Mammary epithelial cell (primary cell): ENCODE measurements around the gene CCDC32.

Source experiments
- EZH2 ChIP-seq: IDR thresholded peaks from 2 replicates; pipeline ENCODE4 v1.6.1; 2012; ENCODE audit warnings: low read length, inconsistent platforms, borderline replicate concordance
- TF ChIP-seq, protein P1 (sequence below), 2 donors: IDR thresholded peaks in 1 of 2; conservative IDR thresholded peaks in 1 of 2; 2 replicates each; pipeline ENCODE4 v1.5.1; 2011 to 2012; ENCODE audit warnings: inconsistent platforms in 2 of 2, low read length in 2 of 2, mild to moderate bottlenecking in 2 of 2, control low read depth in 1 of 2, low read depth in 1 of 2; ENCODE audit not compliant: insufficient read depth in 1 of 2; ENCODE audit errors: extremely low read depth in 1 of 2

DNA sequence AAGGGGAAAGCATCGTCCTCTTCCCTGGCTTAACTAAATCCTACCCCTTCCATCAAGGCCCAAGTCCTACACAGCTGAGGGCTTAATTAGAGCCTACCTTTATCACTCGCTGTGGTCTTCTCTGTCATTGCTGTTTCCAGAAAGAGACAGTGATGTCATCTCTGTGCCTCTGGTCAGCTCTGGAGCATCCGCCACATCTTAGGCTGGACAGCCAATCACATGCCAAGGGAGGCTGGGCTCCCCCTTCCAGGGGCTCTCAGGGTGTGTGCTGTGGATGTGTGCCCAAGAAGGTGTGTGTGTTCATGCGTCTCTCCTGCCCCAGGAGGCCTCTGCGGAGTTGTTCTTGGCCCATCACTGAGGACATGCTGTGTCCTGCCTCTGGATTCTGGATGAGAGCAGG, 51.2 kb downstream of the CCDC32 start:
- TF ChIP-seq, protein P1, sequence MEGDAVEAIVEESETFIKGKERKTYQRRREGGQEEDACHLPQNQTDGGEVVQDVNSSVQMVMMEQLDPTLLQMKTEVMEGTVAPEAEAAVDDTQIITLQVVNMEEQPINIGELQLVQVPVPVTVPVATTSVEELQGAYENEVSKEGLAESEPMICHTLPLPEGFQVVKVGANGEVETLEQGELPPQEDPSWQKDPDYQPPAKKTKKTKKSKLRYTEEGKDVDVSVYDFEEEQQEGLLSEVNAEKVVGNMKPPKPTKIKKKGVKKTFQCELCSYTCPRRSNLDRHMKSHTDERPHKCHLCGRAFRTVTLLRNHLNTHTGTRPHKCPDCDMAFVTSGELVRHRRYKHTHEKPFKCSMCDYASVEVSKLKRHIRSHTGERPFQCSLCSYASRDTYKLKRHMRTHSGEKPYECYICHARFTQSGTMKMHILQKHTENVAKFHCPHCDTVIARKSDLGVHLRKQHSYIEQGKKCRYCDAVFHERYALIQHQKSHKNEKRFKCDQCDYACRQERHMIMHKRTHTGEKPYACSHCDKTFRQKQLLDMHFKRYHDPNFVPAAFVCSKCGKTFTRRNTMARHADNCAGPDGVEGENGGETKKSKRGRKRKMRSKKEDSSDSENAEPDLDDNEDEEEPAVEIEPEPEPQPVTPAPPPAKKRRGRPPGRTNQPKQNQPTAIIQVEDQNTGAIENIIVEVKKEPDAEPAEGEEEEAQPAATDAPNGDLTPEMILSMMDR (conservative IDR thresholded peaks at IDR 0.05 in 1 of 2, IDR thresholded peaks at IDR 0.05 in 1 of 2; ENCODE audit: extremely low read depth in 1 of 2, insufficient read depth in 1 of 2, low read depth in 1 of 2, low read length in 2 of 2) = no peak
- no peak for TF ChIP-seq EZH2
